SK-N-SH (cell line): ENCODE data around the gene EPB41L1. TPM values are rescaled to one million over a fixed set of nuclear protein-coding genes. Genes with fewer than 3 reads are reported as not detected.

Experiments
- CTCF ChIA-PET: fragments of 300-600, 350-600 bp; formaldehyde crosslinking; extraction: SDS; loops from one replicate; lab custom pipeline; 2021; lab: Yijun Ruan, JAX
- POLR2A ChIA-PET: fragments of 350-600 bp; sonication (Branson Sonifier 250); formaldehyde crosslinking; extraction: SDS; loops from one replicate; lab custom pipeline; 2020; ENCODE audit warnings: antibody characterized with exemption, inconsistent platforms; lab: Yijun Ruan, JAX
- DNase-seq: peaks from one replicate; pipeline ENCODE4 v3.0.0; 2012
- H2AFZ ChIP-seq: fragments of 200-600 bp; sonication (generic); 2 replicates; pipeline ENCODE4 v1.8.1; 2016; ENCODE audit warnings: antibody characterized with exemption, mild to moderate bottlenecking, low read depth
- H3F3A ChIP-seq: fragments of 200-600 bp; sonication (generic); replicated peaks from 2 replicates; pipeline ENCODE3; 2016; ENCODE audit warnings: antibody characterized with exemption, mild to moderate bottlenecking; ENCODE audit not compliant: insufficient read depth
- H3K27ac ChIP-seq, 2 experiments: fragments of 200-500 bp in 1 of 2; fragments of 200-600 bp in 1 of 2; sonication (Bioruptor generic) in 1 of 2; sonication (generic), shearing (Covaris generic) in 1 of 2; 2 replicates each; pipeline versions ENCODE4 v1.5.1 to v1.6.1; 2014 to 2016; ENCODE audit warnings: low read depth in 2 of 2, inconsistent platforms in 1 of 2, low read length in 1 of 2, mild to moderate bottlenecking in 1 of 2, mixed read lengths in 1 of 2
- H3K27me3 ChIP-seq: fragments of 200-600 bp; sonication (generic), shearing (Covaris generic); 2 replicates; pipeline ENCODE4 v1.6.1; 2016; ENCODE audit warnings: mixed run types; ENCODE audit not compliant: insufficient read depth
- H3K36me3 ChIP-seq, 2 experiments: fragments of 200-500 bp in 1 of 2; fragments of 200-600 bp in 1 of 2; sonication (Bioruptor generic) in 1 of 2; sonication (generic) in 1 of 2; replicated peaks in 1 of 2; 2 replicates each; pipeline versions ENCODE3 to v1.5.1; 2014 to 2016; ENCODE audit warnings: low read length in 1 of 2, mild to moderate bottlenecking in 1 of 2; ENCODE audit not compliant: insufficient read depth in 2 of 2, control insufficient read depth in 1 of 2
- H3K4me1 ChIP-seq, 2 experiments: fragments of 200-500 bp in 1 of 2; fragments of 200-600 bp in 1 of 2; sonication (Bioruptor generic) in 1 of 2; sonication (generic), shearing (Covaris generic) in 1 of 2; 2 replicates each; pipeline versions ENCODE4 v1.5.1 to v1.6.1; 2014 to 2016; ENCODE audit warnings: low read depth in 1 of 2, low read length in 1 of 2, mixed run types in 1 of 2; ENCODE audit not compliant: insufficient read depth in 2 of 2, control insufficient read depth in 1 of 2
- H3K4me2 ChIP-seq: fragments of 200-600 bp; sonication (generic), shearing (Covaris generic); 2 replicates; pipeline ENCODE4 v1.6.1; 2017; ENCODE audit warnings: mixed run types
- H3K4me3 ChIP-seq, 2 experiments: fragments of 200-500 bp in 1 of 2; fragments of 200-600 bp in 1 of 2; sonication (Bioruptor generic) in 1 of 2; sonication (generic), shearing (Covaris generic) in 1 of 2; 2 replicates each; pipeline versions ENCODE4 v1.5.1 to v1.8.1; 2014 to 2016; ENCODE audit warnings: low read depth in 2 of 2, inconsistent platforms in 1 of 2, low read length in 1 of 2, mild to moderate bottlenecking in 1 of 2, mixed read lengths in 1 of 2, moderate library complexity in 1 of 2
- H3K79me2 ChIP-seq: fragments of 200-600 bp; sonication (generic); 2 replicates; pipeline ENCODE4 v1.8.1; 2017; ENCODE audit warnings: mild to moderate bottlenecking; ENCODE audit not compliant: insufficient read depth
- H3K9ac ChIP-seq: fragments of 200-600 bp; sonication (generic); 2 replicates; pipeline ENCODE4 v1.6.1; 2017; ENCODE audit warnings: mixed run types
- H3K9me2 ChIP-seq: fragments of 200-600 bp; sonication (generic); 2 replicates; pipeline ENCODE4 v1.6.1; 2017; ENCODE audit warnings: mixed run types
- H3K9me3 ChIP-seq: fragments of 200-600 bp; sonication (generic); 2 replicates; pipeline ENCODE4 v1.6.1; 2017; ENCODE audit warnings: mixed run types, mild to moderate bottlenecking, moderate library complexity
- H4K20me1 ChIP-seq: fragments of 200-600 bp; sonication (generic); 2 replicates; pipeline ENCODE4 v1.6.1; 2017; ENCODE audit warnings: mild to moderate bottlenecking, mixed run types; ENCODE audit not compliant: insufficient read depth
- CHD2 ChIP-seq: fragments of 150-350 bp; IDR thresholded peaks from 2 replicates; pipeline ENCODE4 v1.6.1; 2018; ENCODE audit warnings: low read length; ENCODE audit not compliant: partially characterized antibody
- EP300 ChIP-seq, 2 experiments: IDR thresholded peaks; 2 replicates each; pipeline versions ENCODE4 v1.4.0 to v1.6.1; 2012; ENCODE audit warnings: borderline replicate concordance in 1 of 2, low read depth in 1 of 2, low read length in 1 of 2
- EZH2phosphoT487 ChIP-seq: fragments of 200-600 bp; sonication (generic); IDR thresholded peaks from 2 replicates; pipeline ENCODE4 v1.6.1; 2017; ENCODE audit warnings: low read depth, mixed run types, mild to moderate bottlenecking, antibody characterized with exemption, moderate library complexity, borderline replicate concordance
- FOSL2 ChIP-seq: IDR thresholded peaks from 2 replicates; pipeline ENCODE4 v1.4.0; 2012; ENCODE audit warnings: low read depth, mild to moderate bottlenecking, moderate library complexity, borderline replicate concordance
- FOXJ3 ChIP-seq: sonication (generic); formaldehyde crosslinking; IDR thresholded peaks from 2 replicates; pipeline ENCODE4 v1.5.1; 2020; ENCODE audit warnings: mild to moderate bottlenecking, missing genetic modification reagents
- GABPA ChIP-seq: IDR thresholded peaks from 2 replicates; pipeline ENCODE4 v1.4.0; 2012; ENCODE audit warnings: low read depth, mild to moderate bottlenecking
- GATA2 ChIP-seq: sonication (generic); formaldehyde crosslinking; IDR thresholded peaks from 2 replicates; pipeline ENCODE4 v1.5.0; 2020; ENCODE audit warnings: mild to moderate bottlenecking, missing genetic modification reagents
- JUND ChIP-seq: IDR thresholded peaks from 2 replicates; pipeline ENCODE4 v1.4.0; 2012
- MEF2A ChIP-seq: IDR thresholded peaks from 2 replicates; pipeline ENCODE4 v1.4.0; 2012; ENCODE audit warnings: low read depth, borderline replicate concordance
- MXI1 ChIP-seq: IDR thresholded peaks from 2 replicates; pipeline ENCODE4 v1.6.1; 2012; ENCODE audit warnings: mild to moderate bottlenecking, low read depth, low read length, improper control_type of control experiment
- NFIC ChIP-seq: IDR thresholded peaks from 2 replicates; pipeline ENCODE4 v1.4.0; 2012; ENCODE audit warnings: borderline replicate concordance
- RAD21 ChIP-seq: IDR thresholded peaks from 2 replicates; pipeline ENCODE4 v1.6.1; 2012; ENCODE audit warnings: mild to moderate bottlenecking, low read length
- RFX5 ChIP-seq: IDR thresholded peaks from 2 replicates; pipeline ENCODE4 v1.6.1; 2012; ENCODE audit warnings: mild to moderate bottlenecking, improper control_type of control experiment, low read length
- SIN3A ChIP-seq: IDR thresholded peaks from 2 replicates; pipeline ENCODE4 v1.6.1; 2012; ENCODE audit warnings: low read depth, mild to moderate bottlenecking, low read length, moderate library complexity, borderline replicate concordance
- TEAD4 ChIP-seq: IDR thresholded peaks from 2 replicates; pipeline ENCODE4 v1.4.0; 2012; ENCODE audit warnings: mild to moderate bottlenecking, borderline replicate concordance; ENCODE audit not compliant: insufficient read depth
- WGBS: methylation state at CpG from one replicate; pipeline ENCODE4 v1.1.6; 2017; ENCODE audit warnings: low lambda C conversion rate; 5-methylcytosine and 5-hydroxymethylcytosine counted together
- polyA plus RNA-seq, 3 experiments: library from polyadenylated mRNA; depleted of rRNA; stranded (reverse); fragments of >200 nt; gene quantifications; 2 replicates each; pipeline ENCODE4 v1.2.3, GENCODE V29; 2012
- TF ChIP-seq, protein P1 (sequence below): IDR thresholded peaks from 2 replicates; pipeline ENCODE4; 2012
- TF ChIP-seq, protein P2 (sequence below): fragments of 150-350 bp; IDR thresholded peaks from 2 replicates; pipeline ENCODE4 v1.6.1; 2017; ENCODE audit warnings: antibody characterized with exemption, low read length, low read depth, borderline replicate concordance
- TF ChIP-seq, protein P3 (sequence below): IDR thresholded peaks from 2 replicates; pipeline ENCODE4 v1.4.0; 2012; ENCODE audit warnings: low read depth

The EPB41L1 gene
- polyA plus RNA-seq, 1 of the 3 experiments (the other 2 are of a cell fraction): 26.1 TPM

DNA sequence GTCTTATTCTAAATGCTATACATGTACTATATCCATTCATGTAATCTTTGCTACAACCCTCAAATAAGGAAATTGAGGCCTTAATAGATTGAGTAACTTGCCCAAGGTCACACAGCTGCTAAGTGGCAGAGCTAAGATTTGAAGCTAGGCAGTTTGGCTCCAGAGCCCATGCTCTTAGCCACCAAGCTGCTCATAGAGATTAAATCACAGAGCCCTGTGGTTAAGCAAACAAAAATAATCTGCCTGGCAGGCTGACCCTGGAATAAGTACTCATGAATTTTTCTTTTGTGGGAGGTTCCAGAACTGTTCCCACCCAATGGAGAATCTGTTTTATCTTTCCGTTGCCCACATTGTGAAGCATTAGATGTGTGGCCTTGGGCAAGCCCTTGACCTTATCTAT lies 89.2 kb downstream of the EPB41L1 start:
- Histone ChIP-seq H4K20me1 (peaks cover 4% of the 10 kb centered on the region; the same call in 1 of the 2 replicates), H3K36me3 (peaks cover 43 to 77% of the 10 kb centered on the region in 2 experiments), H2AFZ (no peak overlapping the region), H3K9me2 (no peaks in the 10 kb centered on the region), H3K4me1 (peaks cover 0 to 5% of the 10 kb centered on the region in 2 experiments; a peak in 1 of 4 replicates), H3K4me2 (no peak overlapping the region), H3K79me2 (peaks cover 41% of the 10 kb centered on the region), H3F3A (no peaks in the 10 kb centered on the region), H3K9me3 (no peaks in the 10 kb centered on the region), H3K27me3 (no peaks in the 10 kb centered on the region), H3K27ac (peak overlapping the region in 1 of 2 experiments; percentile 61; a peak in 2 of 4 replicates)
- POLR2A ChIA-PET: no interaction called here
- peak; percentile 36 for DNase-seq
- TF ChIP-seq TEAD4 (no peak), GATA2 (CRISPR knock-in tag) (no peak), RFX5 (no peak), CHD2 (no peak), RAD21 (no peak), SIN3A (no peak), GABPA (no peak), MXI1 (no peak), JUND (no peak), NFIC (no peak), FOSL2 (no peak), EZH2phosphoT487 (no peak), FOXJ3 (CRISPR knock-in tag) (no peak), EP300 (IDR thresholded peaks at IDR 0.05; ENCODE audit: borderline replicate concordance in 1 of 2, low read depth in 1 of 2, low read length in 1 of 2) (no peak)
- TF ChIP-seq, protein P1, sequence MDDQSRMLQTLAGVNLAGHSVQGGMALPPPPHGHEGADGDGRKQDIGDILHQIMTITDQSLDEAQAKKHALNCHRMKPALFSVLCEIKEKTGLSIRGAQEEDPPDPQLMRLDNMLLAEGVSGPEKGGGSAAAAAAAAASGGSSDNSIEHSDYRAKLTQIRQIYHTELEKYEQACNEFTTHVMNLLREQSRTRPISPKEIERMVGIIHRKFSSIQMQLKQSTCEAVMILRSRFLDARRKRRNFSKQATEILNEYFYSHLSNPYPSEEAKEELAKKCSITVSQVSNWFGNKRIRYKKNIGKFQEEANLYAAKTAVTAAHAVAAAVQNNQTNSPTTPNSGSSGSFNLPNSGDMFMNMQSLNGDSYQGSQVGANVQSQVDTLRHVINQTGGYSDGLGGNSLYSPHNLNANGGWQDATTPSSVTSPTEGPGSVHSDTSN: no peak
- TF ChIP-seq, protein P2, sequence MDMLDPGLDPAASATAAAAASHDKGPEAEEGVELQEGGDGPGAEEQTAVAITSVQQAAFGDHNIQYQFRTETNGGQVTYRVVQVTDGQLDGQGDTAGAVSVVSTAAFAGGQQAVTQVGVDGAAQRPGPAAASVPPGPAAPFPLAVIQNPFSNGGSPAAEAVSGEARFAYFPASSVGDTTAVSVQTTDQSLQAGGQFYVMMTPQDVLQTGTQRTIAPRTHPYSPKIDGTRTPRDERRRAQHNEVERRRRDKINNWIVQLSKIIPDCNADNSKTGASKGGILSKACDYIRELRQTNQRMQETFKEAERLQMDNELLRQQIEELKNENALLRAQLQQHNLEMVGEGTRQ: no peak
- TF ChIP-seq, all 33 proteins: peak for 0
- CTCF ChIA-PET: interaction anchor here (2.2 kb wide), 1 partner anchor 195 kb away, joined by 8 read pairs; no protein-coding TSS in a partner anchor
- no peak overlapping the region for H3K9ac ChIP-seq
- 75% methylated on average over 1 of the region's 1 CpG for WGBS
- H3K4me3 ChIP-seq: no peak overlapping the region

DNA sequence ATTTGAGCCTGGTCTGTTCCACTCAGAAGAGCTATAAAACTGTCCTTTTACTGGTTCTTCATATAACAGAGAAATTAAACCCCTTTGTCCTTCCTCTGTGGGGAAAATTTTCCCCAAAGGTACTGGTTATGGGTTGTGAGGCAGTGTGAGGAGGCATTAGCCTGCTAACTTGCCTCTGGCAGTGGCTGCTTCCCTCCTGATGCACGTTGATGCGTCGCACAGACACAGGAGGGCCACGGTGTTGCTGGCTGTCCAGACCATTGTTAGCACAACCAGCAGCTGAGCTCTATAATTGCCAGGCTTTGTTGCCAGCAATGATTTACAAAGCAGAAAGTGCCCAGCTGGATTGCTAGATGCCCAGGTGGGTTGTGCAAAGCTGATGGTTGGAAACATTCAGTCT lies 91.9 kb downstream of the EPB41L1 start:
- Histone ChIP-seq H3K27ac (peak overlapping the region in 1 of 2 experiments; percentile 74; a peak in 2 of 4 replicates), H3K9me2 (no peaks in the 10 kb centered on the region), H3K4me1 (peaks cover 0 to 5% of the 10 kb centered on the region in 2 experiments; a peak in 1 of 4 replicates), H3F3A (no peaks in the 10 kb centered on the region), H3K79me2 (peaks cover 33% of the 10 kb centered on the region), H3K27me3 (no peaks in the 10 kb centered on the region), H3K36me3 (peaks cover 45 to 70% of the 10 kb centered on the region in 2 experiments), H4K20me1 (peaks cover 3% of the 10 kb centered on the region), H3K9ac (no peak overlapping the region), H3K4me2 (no peak overlapping the region), H3K4me3 (no peak overlapping the region), H2AFZ (no peak overlapping the region), H3K9me3 (no peaks in the 10 kb centered on the region)
- no peak for DNase-seq
- CTCF ChIA-PET: interaction anchor here (1.3 to 2.3 kb wide), 4 partner anchors 13 to 193 kb away, joined by 3 to 10 read pairs (median 6); no protein-coding TSS in a partner anchor
- TF ChIP-seq, protein P3, sequence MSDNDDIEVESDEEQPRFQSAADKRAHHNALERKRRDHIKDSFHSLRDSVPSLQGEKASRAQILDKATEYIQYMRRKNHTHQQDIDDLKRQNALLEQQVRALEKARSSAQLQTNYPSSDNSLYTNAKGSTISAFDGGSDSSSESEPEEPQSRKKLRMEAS: no peak
- TF ChIP-seq EZH2phosphoT487: no peak
- TF ChIP-seq RFX5: no peak
- TF ChIP-seq MEF2A: no peak
- no peak for TF ChIP-seq CHD2
- TF ChIP-seq, protein P2: no peak
- 80% methylated on average over 4 of the region's 4 CpGs for WGBS
- POLR2A ChIA-PET: no interaction called here
